ENCODE results near the gene LRG1. TPM values are rescaled to one million over a fixed set of nuclear protein-coding genes. Genes with fewer than 3 reads are reported as not detected.

The LRG1 gene
- total and polyA plus RNA-seq, 9 of the 15 experiments (the other 6 are each of a cell fraction or from before 2014, with no cell fraction given) = 1.5 to 11.9 (median 8.7) TPM

GRCh38 chr19:4536798-4537197 lies 3.0 kb downstream of the LRG1 start (continued):
- TF ChIP-seq ZBTB49 (CRISPR knock-in tag; IDR thresholded peaks at IDR 0.05; ENCODE audit: borderline replicate concordance) (no peak), ILF3 (IDR thresholded peaks at IDR 0.05; ENCODE audit: borderline replicate concordance) (no peak), CBFA2T2 (conservative IDR thresholded peaks at IDR 0.05) (no peak), ZBTB12 (CRISPR knock-in tag; IDR thresholded peaks at IDR 0.05) (no peak), PHF20 (IDR thresholded peaks at IDR 0.05; ENCODE audit: partially characterized antibody) (no peak), ZNF347 (CRISPR knock-in tag; IDR thresholded peaks at IDR 0.05; ENCODE audit: low read depth) (no peak), KDM5B (IDR thresholded peaks at IDR 0.05; ENCODE audit: insufficient replicate concordance, low read depth, low read length) (no peak), CREB1 (IDR thresholded peaks at IDR 0.05) (no peak), CREB1 (CRISPR knock-in tag; IDR thresholded peaks at IDR 0.05) (no peak), DDX20 (tag; IDR thresholded peaks at IDR 0.05; ENCODE audit: low read depth) (no peak), POLR2A (conservative IDR thresholded peaks at IDR 0.05) (no peak)
